ENCODE measurements around the gene PRKCZ. TPM values are rescaled to one million over a fixed set of nuclear protein-coding genes. Genes with fewer than 3 reads are reported as not detected.

The PRKCZ gene
- total and polyA plus RNA-seq, 9 of the 15 experiments (the other 6 are each of a cell fraction or from before 2014, with no cell fraction given) = 0.07 to 3.1 (median 1.3) TPM

- TF ChIP-seq HIVEP1 (CRISPR knock-in tag; IDR thresholded peaks at IDR 0.05) (no peak), EP300 (IDR thresholded peaks at IDR 0.05; ENCODE audit: low read length) (no peak), SMC3 (conservative IDR thresholded peaks at IDR 0.05; ENCODE audit: insufficient read depth, low read depth, low read length) (no peak), XRCC3 (IDR thresholded peaks at IDR 0.05) (no peak), ZNF707 (CRISPR knock-in tag; conservative IDR thresholded peaks at IDR 0.05) (no peak), ZNF395 (CRISPR knock-in tag; IDR thresholded peaks at IDR 0.05) (no peak), MTF1 (CRISPR knock-in tag; IDR thresholded peaks at IDR 0.05; ENCODE audit: borderline replicate concordance) (no peak), ELK1 (CRISPR knock-in tag; IDR thresholded peaks at IDR 0.05) (no peak), RFX5 (IDR thresholded peaks at IDR 0.05; ENCODE audit: low read depth, low read length) (no peak), HDAC1 (IDR thresholded peaks at IDR 0.05) (peak in 1 of 2 experiments; percentile 40; a peak in 1 of 4 replicates), RREB1 (CRISPR knock-in tag; IDR thresholded peaks at IDR 0.05) (no peak), MAFG (tag; conservative IDR thresholded peaks at IDR 0.05) (no peak), NR2C1 (IDR thresholded peaks at IDR 0.05) (no peak), NR2C1 (tag; IDR thresholded peaks at IDR 0.05) (no peak), IFI16 (CRISPR knock-in tag; IDR thresholded peaks at IDR 0.05) (no peak)
- TF ChIP-seq, protein P1, sequence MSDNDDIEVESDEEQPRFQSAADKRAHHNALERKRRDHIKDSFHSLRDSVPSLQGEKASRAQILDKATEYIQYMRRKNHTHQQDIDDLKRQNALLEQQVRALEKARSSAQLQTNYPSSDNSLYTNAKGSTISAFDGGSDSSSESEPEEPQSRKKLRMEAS (CRISPR knock-in tag; IDR thresholded peaks at IDR 0.05) = no peak; the same call in 1 of the 2 replicates
- TF ChIP-seq, protein P2, sequence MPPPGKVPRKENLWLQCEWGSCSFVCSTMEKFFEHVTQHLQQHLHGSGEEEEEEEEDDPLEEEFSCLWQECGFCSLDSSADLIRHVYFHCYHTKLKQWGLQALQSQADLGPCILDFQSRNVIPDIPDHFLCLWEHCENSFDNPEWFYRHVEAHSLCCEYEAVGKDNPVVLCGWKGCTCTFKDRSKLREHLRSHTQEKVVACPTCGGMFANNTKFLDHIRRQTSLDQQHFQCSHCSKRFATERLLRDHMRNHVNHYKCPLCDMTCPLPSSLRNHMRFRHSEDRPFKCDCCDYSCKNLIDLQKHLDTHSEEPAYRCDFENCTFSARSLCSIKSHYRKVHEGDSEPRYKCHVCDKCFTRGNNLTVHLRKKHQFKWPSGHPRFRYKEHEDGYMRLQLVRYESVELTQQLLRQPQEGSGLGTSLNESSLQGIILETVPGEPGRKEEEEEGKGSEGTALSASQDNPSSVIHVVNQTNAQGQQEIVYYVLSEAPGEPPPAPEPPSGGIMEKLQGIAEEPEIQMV (tag; conservative IDR thresholded peaks at IDR 0.05; ENCODE audit: low read depth) = no peak
These were observed 177.3 kb downstream of the PRKCZ start (continued) for GRCh38 chr1:2227346-2228156.
